HEK293T (cell line): ENCODE measurements around the gene EXOC3L4.
A peak's percentile ranks its signal among the peaks of the same experiment; 100 is the strongest.

ENCODE experiments used
- CTCF ChIA-PET: fragments of 350-600 bp; formaldehyde crosslinking; extraction: SDS; loops from one replicate; lab custom pipeline; 2021; ENCODE audit warnings: antibody characterized with exemption, inconsistent platforms; lab: Yijun Ruan, JAX
- POLR2A ChIA-PET: fragments of 350-600 bp; formaldehyde crosslinking; extraction: SDS; loops from one replicate; lab custom pipeline; 2020; ENCODE audit warnings: antibody characterized with exemption, inconsistent platforms; lab: Yijun Ruan, JAX
- DNase-seq: peaks from one replicate; pipeline ENCODE4 v3.0.0; 2012; ENCODE audit warnings: mixed read lengths; ENCODE audit errors: extremely low spot score
- BHLHE40 ChIP-seq: fragments of 450-650 bp; IDR thresholded peaks from 2 replicates; pipeline ENCODE4 v1.6.1; 2016; ENCODE audit warnings: mild to moderate bottlenecking, moderate library complexity, borderline replicate concordance
- CTBP1 ChIP-seq: fragments of 450-650 bp; IDR thresholded peaks from 2 replicates; pipeline ENCODE4 v1.6.1; 2016; ENCODE audit warnings: borderline replicate concordance
- ELF4 ChIP-seq: fragments of 450-650 bp; IDR thresholded peaks from 2 replicates; pipeline ENCODE4 v1.6.1; 2017; ENCODE audit warnings: antibody characterized with exemption
- FOXA1 ChIP-seq: fragments of 450-650 bp; IDR thresholded peaks from 2 replicates; pipeline ENCODE4 v1.6.1; 2016; ENCODE audit warnings: mild to moderate bottlenecking
- FOXK2 ChIP-seq: fragments of 450-650 bp; IDR thresholded peaks from 2 replicates; pipeline ENCODE4 v1.6.1; 2016; ENCODE audit warnings: mild to moderate bottlenecking
- FOXM1 ChIP-seq: fragments of 450-650 bp; IDR thresholded peaks from 2 replicates; pipeline ENCODE4 v1.6.1; 2017; ENCODE audit warnings: mild to moderate bottlenecking, borderline replicate concordance
- HDGF ChIP-seq: fragments of 450-650 bp; IDR thresholded peaks from 2 replicates; pipeline ENCODE4 v1.6.1; 2017; ENCODE audit warnings: antibody characterized with exemption, borderline replicate concordance
- L3MBTL2 ChIP-seq: fragments of 450-650 bp; conservative IDR thresholded peaks from 2 replicates; pipeline ENCODE4 v1.6.1; 2016; ENCODE audit warnings: mild to moderate bottlenecking
- NFRKB ChIP-seq: fragments of 450-650 bp; IDR thresholded peaks from 2 replicates; pipeline ENCODE4 v1.6.1; 2016; ENCODE audit warnings: mild to moderate bottlenecking, moderate library complexity
- SP1 ChIP-seq: fragments of 450-650 bp; IDR thresholded peaks from 2 replicates; pipeline ENCODE4 v1.6.1; 2017
- SUZ12 ChIP-seq: fragments of 450-650 bp; IDR thresholded peaks from 2 replicates; pipeline ENCODE4 v1.6.1; 2016; ENCODE audit warnings: mild to moderate bottlenecking
- TARDBP ChIP-seq: fragments of 450-650 bp; IDR thresholded peaks from 2 replicates; pipeline ENCODE4 v1.6.1; 2016
- ZNF384 ChIP-seq: fragments of 450-650 bp; IDR thresholded peaks from 2 replicates; pipeline ENCODE4 v1.6.1; 2016
- TF ChIP-seq, protein P1 (sequence below): fragments of 450-650 bp; IDR thresholded peaks from 2 replicates; pipeline ENCODE4 v1.6.1; 2016

EXOC3L4 gene

GRCh38 chr14:103128631-103129300 lies 34.2 kb downstream of the EXOC3L4 start:
- TF ChIP-seq NFRKB: no peak
- TF ChIP-seq FOXK2: no peak
- TF ChIP-seq TARDBP: no peak
- POLR2A ChIA-PET: no interaction called here
- CTCF ChIA-PET: interaction anchor here (2.1 to 2.5 kb wide), 2 partner anchors 23 to 24 kb away, joined by 9 to 15 read pairs; no protein-coding TSS in a partner anchor
- no peak for DNase-seq

- ChIA-PET CTCF (interaction anchor here (2.5 kb wide), 1 partner anchor 24 kb away, joined by 15 read pairs; no protein-coding TSS in a partner anchor), POLR2A (no interaction called here)
- DNase-seq: no peak
- TF ChIP-seq NFRKB: no peak
- no peak for TF ChIP-seq SP1
- no peak for TF ChIP-seq FOXM1
- TF ChIP-seq L3MBTL2: no peak
- TF ChIP-seq FOXK2: no peak
- no peak for TF ChIP-seq HDGF
- TF ChIP-seq FOXA1: no peak
- TF ChIP-seq BHLHE40: no peak
- TF ChIP-seq CTBP1: no peak
- no peak for TF ChIP-seq TARDBP
These were observed 34.9 kb downstream of the EXOC3L4 start for GRCh38 chr14:103129301-103130016.

- ChIA-PET POLR2A (interaction anchor here (0.5 to 1.1 kb wide), 2 partner anchors 12 to 408 kb away, joined by 3 read pairs; no protein-coding TSS in a partner anchor), CTCF (interaction anchor here (1.1 to 2.5 kb wide), 3 partner anchors 11 to 24 kb away, joined by 5 to 15 read pairs (median 6); no protein-coding TSS in a partner anchor)
- TF ChIP-seq BHLHE40: no peak
- TF ChIP-seq ELF4: no peak
- TF ChIP-seq FOXA1: no peak
- no peak for TF ChIP-seq FOXK2
- no peak for DNase-seq
These were observed 35.7 kb downstream of the EXOC3L4 start for GRCh38 chr14:103130017-103130764.

DNA sequence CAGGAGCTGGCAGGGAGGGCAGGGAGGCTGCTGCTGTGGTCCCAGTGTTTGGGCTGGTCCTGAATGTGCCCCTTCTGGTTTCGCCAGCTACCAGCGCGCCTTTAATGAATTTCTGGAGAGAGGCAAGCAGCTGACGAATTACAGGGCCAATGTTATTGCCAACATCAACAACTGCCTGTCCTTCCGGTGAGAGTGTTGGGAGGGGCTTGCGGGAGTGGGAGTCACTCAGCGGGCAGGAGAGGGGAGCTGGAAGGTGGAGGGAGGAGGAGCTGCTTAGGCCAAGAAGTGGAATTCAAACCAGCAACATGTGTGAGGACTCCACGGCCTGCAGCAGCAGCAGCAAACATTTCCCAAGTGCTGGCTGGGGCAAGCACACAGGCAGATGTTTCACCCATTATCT lies 36.4 kb downstream of the EXOC3L4 start:
- CTCF ChIA-PET: interaction anchor here (0.7 to 2.5 kb wide), 4 partner anchors 10 to 54 kb away, joined by 3 to 15 read pairs (median 6); no protein-coding TSS in a partner anchor
- DNase-seq: no peak
- POLR2A ChIA-PET: interaction anchor here (0.5 to 1.1 kb wide), 2 partner anchors 11 to 407 kb away, joined by 3 read pairs; no protein-coding TSS in a partner anchor
- no peak for TF ChIP-seq HDGF

DNA sequence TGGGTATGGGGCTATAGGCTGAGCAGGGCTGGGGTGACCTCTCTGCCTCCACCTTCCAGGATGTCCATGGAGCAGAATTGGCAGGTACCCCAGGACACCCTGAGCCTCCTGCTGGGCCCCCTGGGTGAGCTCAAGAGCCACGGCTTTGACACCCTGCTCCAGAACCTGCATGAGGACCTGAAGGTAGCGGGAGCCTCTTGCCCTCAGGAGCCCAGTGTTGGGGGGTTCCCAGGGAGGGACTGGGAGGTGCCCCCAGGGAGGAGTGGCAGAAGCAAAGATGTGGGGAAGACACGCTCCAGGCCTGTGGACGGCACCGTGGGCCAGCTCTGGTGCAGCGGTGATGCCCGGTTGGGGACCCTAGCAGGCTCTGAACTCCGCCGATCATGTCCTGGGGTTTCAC lies 37.1 kb downstream of the EXOC3L4 start:
- DNase-seq: no peak
- ChIA-PET POLR2A (interaction anchor here (1.1 kb wide), 1 partner anchor 11 kb away, joined by 3 read pairs; no protein-coding TSS in a partner anchor), CTCF (interaction anchor here (0.7 to 2.5 kb wide), 4 partner anchors 9 to 53 kb away, joined by 3 to 15 read pairs (median 6); no protein-coding TSS in a partner anchor)
- TF ChIP-seq BHLHE40: no peak
- TF ChIP-seq SP1: no peak
- no peak for TF ChIP-seq L3MBTL2
- TF ChIP-seq, protein P1, sequence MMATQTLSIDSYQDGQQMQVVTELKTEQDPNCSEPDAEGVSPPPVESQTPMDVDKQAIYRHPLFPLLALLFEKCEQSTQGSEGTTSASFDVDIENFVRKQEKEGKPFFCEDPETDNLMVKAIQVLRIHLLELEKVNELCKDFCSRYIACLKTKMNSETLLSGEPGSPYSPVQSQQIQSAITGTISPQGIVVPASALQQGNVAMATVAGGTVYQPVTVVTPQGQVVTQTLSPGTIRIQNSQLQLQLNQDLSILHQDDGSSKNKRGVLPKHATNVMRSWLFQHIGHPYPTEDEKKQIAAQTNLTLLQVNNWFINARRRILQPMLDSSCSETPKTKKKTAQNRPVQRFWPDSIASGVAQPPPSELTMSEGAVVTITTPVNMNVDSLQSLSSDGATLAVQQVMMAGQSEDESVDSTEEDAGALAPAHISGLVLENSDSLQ: no peak
- no peak for TF ChIP-seq SUZ12
- TF ChIP-seq ELF4: no peak
- TF ChIP-seq CTBP1: no peak
- no peak for TF ChIP-seq TARDBP
- TF ChIP-seq FOXM1: no peak
- TF ChIP-seq ZNF384: no peak

DNA sequence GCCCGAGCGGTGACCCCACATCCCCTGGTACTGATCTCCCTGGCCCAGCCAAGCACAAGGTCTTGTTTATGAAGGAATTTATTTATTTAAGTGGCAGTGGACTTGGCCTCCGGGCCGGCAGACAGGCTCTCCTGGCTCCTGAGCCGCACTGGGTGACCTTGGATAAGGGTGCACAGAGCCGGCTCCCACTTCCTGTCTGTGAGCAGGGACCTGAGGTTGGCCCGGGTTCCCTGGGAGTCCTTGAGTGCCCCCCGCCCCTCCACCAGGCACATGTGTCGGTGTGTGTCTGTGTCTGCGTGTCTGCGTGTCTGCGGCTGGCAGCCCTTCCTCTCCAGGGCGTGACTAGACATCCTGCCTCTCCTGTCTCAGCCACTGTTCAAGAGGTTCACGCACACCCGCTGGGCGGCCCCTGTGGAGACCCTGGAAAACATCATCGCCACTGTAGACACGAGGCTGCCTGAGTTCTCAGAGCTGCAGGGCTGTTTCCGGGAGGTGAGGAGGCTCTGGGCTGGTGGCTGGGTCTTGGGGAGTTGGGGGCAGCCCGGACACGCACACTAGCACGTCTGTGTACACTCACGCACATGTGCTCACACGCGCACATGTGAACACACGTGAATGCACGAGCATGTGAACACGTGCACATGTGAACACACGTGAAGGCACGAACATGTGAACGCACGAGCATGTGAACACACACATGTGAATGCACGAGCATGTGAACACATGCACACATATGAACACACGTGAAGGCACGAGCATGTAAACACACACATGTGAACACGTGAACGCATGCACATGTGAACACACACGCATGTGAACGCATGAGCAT lies 38.1 kb downstream of the EXOC3L4 start:
- peak; percentile 25 for TF ChIP-seq L3MBTL2
- TF ChIP-seq, protein P1: no peak
- DNase-seq: no peak
- CTCF ChIA-PET: no interaction called here
- POLR2A ChIA-PET: no interaction called here
